Measurements from ENCODE around the gene FARS2.

The FARS2 gene

DNA sequence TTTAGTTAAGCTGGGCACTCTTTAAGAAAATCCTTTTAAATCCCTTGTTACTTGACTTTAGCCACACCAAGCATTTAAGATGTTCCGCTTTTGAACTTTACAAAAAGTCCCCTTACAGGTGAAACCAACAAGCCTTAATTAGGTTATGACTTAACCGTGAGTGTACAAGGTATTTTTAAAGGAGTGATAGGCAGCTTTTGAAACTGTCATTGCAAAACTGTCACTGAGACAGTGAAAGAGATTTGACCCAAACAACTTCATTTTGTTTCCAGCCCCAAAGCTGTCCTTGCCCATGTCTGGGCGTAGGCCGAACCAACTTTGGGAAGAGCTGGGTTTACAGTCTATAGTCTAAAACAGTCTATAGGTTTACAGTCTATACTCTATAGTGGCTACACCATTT is 305.4 kb downstream of the FARS2 start:
- TF ChIP-seq, protein P1, sequence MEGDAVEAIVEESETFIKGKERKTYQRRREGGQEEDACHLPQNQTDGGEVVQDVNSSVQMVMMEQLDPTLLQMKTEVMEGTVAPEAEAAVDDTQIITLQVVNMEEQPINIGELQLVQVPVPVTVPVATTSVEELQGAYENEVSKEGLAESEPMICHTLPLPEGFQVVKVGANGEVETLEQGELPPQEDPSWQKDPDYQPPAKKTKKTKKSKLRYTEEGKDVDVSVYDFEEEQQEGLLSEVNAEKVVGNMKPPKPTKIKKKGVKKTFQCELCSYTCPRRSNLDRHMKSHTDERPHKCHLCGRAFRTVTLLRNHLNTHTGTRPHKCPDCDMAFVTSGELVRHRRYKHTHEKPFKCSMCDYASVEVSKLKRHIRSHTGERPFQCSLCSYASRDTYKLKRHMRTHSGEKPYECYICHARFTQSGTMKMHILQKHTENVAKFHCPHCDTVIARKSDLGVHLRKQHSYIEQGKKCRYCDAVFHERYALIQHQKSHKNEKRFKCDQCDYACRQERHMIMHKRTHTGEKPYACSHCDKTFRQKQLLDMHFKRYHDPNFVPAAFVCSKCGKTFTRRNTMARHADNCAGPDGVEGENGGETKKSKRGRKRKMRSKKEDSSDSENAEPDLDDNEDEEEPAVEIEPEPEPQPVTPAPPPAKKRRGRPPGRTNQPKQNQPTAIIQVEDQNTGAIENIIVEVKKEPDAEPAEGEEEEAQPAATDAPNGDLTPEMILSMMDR (IDR thresholded peaks at IDR 0.05; ENCODE audit: borderline replicate concordance, insufficient read depth, low read depth, low read length), result no peak
- no peak overlapping the region for H3K4me3 ChIP-seq (ENCODE audit: low read depth, low read length)

DNA sequence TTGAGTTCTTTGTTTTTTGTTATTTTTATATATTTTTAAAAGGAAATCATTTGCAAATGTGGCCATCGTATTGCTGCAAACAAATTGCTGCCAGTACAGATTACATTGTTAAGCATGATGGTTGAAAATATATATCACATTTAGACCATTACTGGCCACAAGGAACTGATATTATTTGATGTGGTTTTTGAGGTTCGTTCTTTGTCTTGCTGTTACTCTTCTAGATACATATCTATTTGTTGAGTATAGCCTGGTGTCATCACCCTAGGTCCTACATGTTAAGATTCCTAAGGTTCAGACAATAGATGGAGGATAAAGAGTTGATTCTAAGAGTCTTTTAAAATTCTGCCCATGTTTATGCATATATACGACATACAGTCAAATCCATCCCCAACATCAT is 306.0 kb downstream of the FARS2 start:
- H3K4me3 ChIP-seq (ENCODE audit: low read depth, low read length), result no peak overlapping the region
- TF ChIP-seq, protein P1 (IDR thresholded peaks at IDR 0.05; ENCODE audit: borderline replicate concordance, insufficient read depth, low read depth, low read length), result no peak

DNA sequence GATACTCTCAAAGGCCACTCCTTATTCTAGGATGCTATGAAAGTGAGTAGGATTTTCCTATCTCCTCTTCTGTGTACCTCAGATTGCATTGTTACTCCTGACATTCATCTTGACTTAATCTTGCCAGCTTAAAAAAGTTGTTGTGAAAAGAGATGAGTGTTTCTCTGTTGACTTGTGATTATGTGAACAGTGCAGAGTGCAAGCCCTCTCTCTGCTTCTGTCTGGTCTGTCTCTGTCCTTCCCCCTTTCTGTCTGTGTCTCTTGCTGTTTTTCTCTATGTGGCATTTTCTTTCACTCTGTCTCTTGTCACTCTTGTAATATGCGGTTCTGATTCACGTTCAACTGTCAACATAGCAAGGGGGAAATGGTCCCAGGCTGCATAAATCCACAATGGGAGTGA is 306.6 kb downstream of the FARS2 start:
- no peak overlapping the region for H3K4me3 ChIP-seq (ENCODE audit: low read depth, low read length)
- TF ChIP-seq, protein P1 (IDR thresholded peaks at IDR 0.05; ENCODE audit: borderline replicate concordance, insufficient read depth, low read depth, low read length), result no peak

DNA sequence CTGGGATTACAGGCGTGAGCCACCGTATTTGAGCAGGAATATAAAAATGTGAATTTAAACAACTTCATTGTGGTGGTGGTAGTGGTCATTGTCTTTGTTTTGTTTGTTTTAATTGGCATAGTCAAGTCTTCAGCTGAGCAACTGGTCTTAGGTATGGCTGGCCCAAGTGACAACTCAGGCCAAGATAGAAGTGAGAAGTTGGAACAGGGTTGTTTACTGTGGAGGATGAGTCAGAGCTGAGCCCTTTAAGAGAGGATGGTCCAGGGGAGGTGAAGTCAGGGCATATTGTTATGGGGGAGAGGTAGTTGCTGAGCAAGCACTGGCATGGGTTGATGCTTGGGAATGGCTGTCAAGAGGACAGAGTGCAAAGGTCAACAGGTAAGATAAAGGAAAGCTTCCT is 308.2 kb downstream of the FARS2 start:
- TF ChIP-seq, protein P1 (IDR thresholded peaks at IDR 0.05; ENCODE audit: borderline replicate concordance, insufficient read depth, low read depth, low read length), result no peak
- H3K4me3 ChIP-seq (ENCODE audit: low read depth, low read length), result no peak overlapping the region

DNA sequence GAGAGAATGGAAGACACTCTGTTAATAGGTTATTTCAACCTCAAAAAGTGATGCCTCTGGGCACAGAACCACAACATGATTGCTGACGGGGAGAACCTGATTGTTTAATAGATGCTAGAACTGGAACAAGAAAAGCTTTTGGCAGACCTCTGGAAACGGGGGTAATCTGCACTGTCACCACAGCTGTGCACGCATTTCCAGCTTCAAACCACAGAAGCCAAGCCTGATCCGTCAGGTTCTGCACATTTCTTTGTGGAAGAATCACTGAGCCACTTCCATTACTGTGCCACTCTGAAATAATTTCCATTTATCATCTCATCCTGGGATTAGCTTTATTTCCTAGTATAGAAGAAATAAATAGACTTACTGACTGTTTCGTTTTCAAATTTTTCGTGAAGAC is 309.3 kb downstream of the FARS2 start:
- no peak overlapping the region for H3K4me3 ChIP-seq (ENCODE audit: low read depth, low read length)
- TF ChIP-seq, protein P1 (IDR thresholded peaks at IDR 0.05; ENCODE audit: borderline replicate concordance, insufficient read depth, low read depth, low read length), result no peak

DNA sequence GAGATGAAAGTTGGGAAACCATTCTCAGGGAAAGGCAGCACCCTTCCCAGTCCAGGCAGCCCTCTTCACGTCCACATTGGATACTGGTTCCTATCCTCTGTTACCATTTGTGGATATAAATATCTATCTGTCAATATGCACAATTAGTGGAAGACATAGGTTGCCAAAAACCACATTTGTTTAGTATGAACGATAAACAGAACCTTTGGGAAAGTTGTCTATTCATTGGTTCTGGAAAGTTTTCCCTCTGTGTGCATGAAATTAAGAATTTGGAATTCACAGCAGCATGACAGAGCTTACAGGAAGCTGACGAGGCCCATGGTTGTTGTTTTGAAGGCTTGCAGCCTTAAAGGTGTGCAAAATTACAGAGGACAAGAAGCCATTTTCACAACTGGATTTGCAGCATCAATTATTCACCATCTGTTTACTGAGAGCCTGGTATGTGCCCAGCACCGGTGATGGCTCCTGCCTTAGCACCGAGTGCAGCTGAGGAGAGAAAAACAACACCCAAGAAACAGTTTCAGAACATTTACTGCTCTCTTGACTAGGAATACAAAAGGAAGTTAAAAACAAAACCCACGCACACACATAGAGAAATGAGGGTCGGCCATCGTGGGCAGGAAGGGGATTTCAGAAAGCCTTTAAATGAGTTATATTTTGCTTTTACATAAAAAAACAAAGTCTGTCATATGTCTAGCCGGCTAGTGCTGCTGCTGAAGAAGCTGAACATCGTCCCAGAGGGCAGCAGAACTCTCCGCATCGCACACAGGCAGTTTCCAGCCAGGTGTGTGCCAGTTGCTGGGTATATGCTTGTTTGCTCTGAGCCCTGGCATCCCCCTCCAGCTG is 319.6 kb downstream of the FARS2 start:
- TF ChIP-seq, protein P1 (IDR thresholded peaks at IDR 0.05; ENCODE audit: borderline replicate concordance, insufficient read depth, low read depth, low read length), result no peak

DNA sequence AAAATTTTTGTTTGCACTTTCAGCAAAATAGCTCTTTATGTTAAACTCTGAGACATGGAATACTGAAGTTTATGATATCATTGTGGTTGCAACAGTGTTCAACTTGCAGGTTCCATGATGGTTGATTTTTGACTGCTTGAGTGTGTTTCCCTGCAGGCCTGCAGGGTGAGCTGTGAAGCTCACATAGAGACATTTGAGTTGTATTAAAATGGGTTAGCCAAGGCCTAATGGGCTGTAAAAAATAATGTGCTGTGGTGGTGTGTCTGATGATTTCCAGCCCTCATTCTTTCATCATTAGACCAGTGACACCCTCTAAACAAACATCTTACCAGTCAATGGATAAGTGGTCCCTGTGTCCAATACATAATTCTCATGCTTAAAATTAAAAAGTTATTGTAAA is 321.4 kb downstream of the FARS2 start:
- TF ChIP-seq, protein P1 (IDR thresholded peaks at IDR 0.05; ENCODE audit: borderline replicate concordance, insufficient read depth, low read depth, low read length), result no peak
- H3K4me3 ChIP-seq (ENCODE audit: low read depth, low read length), result no peak overlapping the region

More for the DNA sequence above, 319.6 kb downstream of the FARS2 start:
- H3K4me3 ChIP-seq (ENCODE audit: low read depth, low read length), result no peak overlapping the region
